Loucy (cell line): Measurements from ENCODE around the gene VAV2.

ENCODE experiments used
- H2AFZ ChIP-seq: fragments of 200-600 bp; sonication (generic); 2 replicates; pipeline ENCODE4 v1.6.0; 2016; ENCODE audit warnings: antibody characterized with exemption, mild to moderate bottlenecking, low read length, moderate library complexity
- H3F3A ChIP-seq: fragments of 200-600 bp; 2 replicates; pipeline ENCODE4 v1.6.0; 2016; ENCODE audit warnings: antibody characterized with exemption, low read depth, mild to moderate bottlenecking
- H3K27me3 ChIP-seq: fragments of 200-600 bp; sonication (generic); 2 replicates; pipeline ENCODE4 v1.6.1; 2014; ENCODE audit warnings: low read length, mild to moderate bottlenecking; ENCODE audit not compliant: insufficient read depth, poor library complexity, severe bottlenecking
- H3K36me3 ChIP-seq: fragments of 200-600 bp; sonication (generic); 2 replicates; pipeline ENCODE4 v1.6.1; 2016; ENCODE audit warnings: low read length; ENCODE audit not compliant: insufficient read depth
- H3K4me1 ChIP-seq: fragments of 200-600 bp; sonication (generic); 2 replicates; pipeline ENCODE4 v1.5.1; 2014; ENCODE audit warnings: low read length, mild to moderate bottlenecking; ENCODE audit not compliant: insufficient read depth, poor library complexity, severe bottlenecking
- H3K4me2 ChIP-seq: fragments of 200-600 bp; sonication (generic); 2 replicates; pipeline ENCODE4 v1.6.0; 2014; ENCODE audit warnings: antibody characterized with exemption, low read length, low read depth, mild to moderate bottlenecking; ENCODE audit not compliant: poor library complexity, severe bottlenecking
- H3K4me3 ChIP-seq: fragments of 200-600 bp; sonication (generic); 2 replicates; pipeline ENCODE4 v1.5.1; 2014; ENCODE audit warnings: low read length, mild to moderate bottlenecking, mixed read lengths; ENCODE audit not compliant: poor library complexity, severe bottlenecking
- H3K79me2 ChIP-seq: fragments of 200-600 bp; sonication (generic); 2 replicates; pipeline ENCODE4 v1.6.1; 2014; ENCODE audit warnings: low read length; ENCODE audit not compliant: insufficient read depth
- H3K9ac ChIP-seq: fragments of 200-600 bp; sonication (generic); 2 replicates; pipeline ENCODE4 v1.6.0; 2014; ENCODE audit warnings: mild to moderate bottlenecking, low read depth, low read length, moderate library complexity; ENCODE audit not compliant: poor library complexity, severe bottlenecking
- H3K9me2 ChIP-seq: fragments of 200-600 bp; sonication (generic); replicated peaks from 2 replicates; pipeline ENCODE4 v1.6.1; 2016; ENCODE audit warnings: low read depth, low read length, mixed read lengths
- H3K9me3 ChIP-seq: fragments of 200-600 bp; sonication (generic); 2 replicates; pipeline ENCODE4 v1.6.1; 2014; ENCODE audit warnings: mild to moderate bottlenecking, antibody characterized with exemption, low read length, low read depth; ENCODE audit not compliant: insufficient read depth
- H4K20me1 ChIP-seq: fragments of 200-600 bp; sonication (generic); 2 replicates; pipeline ENCODE4 v1.6.0; 2014; ENCODE audit warnings: antibody characterized with exemption, low read length, mild to moderate bottlenecking; ENCODE audit not compliant: insufficient read depth, poor library complexity, severe bottlenecking
- EZH2phosphoT487 ChIP-seq: fragments of 200-600 bp; IDR thresholded peaks from 2 replicates; pipeline ENCODE4 v1.6.1; 2018; ENCODE audit warnings: antibody characterized with exemption, mild to moderate bottlenecking, moderate library complexity, borderline replicate concordance
- TF ChIP-seq, protein P1 (sequence below): fragments of 200-600 bp; sonication (generic); conservative IDR thresholded peaks from 2 replicates; pipeline ENCODE4 v1.5.1; 2014; ENCODE audit warnings: mild to moderate bottlenecking, antibody characterized with exemption, low read length

The VAV2 gene

DNA sequence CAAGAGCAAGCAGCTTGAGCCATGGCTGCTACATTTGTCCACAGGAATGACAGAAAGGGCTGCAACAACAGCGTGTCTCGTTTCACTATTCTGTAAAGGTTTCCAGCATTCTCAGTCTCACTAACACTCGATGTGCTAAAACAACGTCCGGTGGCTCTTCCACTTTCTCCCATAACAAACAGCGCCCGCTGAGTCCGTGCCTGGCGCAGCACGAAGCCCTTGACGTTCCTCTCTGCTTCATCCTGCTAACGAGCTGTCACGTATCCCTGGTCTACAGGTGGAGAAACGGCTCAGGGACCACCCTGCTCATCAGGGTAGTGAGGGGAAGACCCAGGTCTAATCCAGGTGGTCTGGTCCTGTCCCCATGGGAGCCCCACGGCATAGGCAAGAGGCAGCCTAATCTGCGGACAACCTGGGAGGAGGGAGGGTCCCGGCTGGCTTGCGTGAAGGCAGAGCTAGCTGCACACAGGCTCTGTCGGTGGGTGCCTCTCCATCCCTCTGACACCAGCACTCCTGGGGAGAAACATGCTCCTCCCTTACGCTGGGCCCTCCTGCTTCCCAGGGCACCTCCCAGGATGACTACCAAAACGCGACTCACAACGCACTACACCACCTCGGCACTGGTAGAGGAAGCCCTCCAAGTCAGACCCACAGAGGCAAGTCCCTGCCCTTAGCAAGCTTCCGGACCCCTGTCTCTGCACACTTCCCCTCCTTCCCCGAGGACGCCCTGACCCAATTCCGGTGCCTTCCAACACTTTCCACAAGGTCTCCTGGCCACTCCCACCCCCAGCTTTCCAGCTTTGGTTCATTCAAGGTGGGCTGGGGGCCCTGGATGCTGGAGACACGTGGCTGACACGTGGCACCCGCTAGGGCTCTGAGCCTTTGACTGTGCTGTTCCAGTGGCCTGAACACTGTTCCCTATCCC, 43.3 kb downstream of the VAV2 start:
- H4K20me1 ChIP-seq, result no peaks in the 10 kb centered on the region
- no peaks in the 10 kb centered on the region for H3K4me1 ChIP-seq
- H3K4me3 ChIP-seq, result no peak overlapping the region
- H3K4me2 ChIP-seq, result no peak overlapping the region
- H3K36me3 ChIP-seq, result no peaks in the 10 kb centered on the region
- TF ChIP-seq, protein P1, sequence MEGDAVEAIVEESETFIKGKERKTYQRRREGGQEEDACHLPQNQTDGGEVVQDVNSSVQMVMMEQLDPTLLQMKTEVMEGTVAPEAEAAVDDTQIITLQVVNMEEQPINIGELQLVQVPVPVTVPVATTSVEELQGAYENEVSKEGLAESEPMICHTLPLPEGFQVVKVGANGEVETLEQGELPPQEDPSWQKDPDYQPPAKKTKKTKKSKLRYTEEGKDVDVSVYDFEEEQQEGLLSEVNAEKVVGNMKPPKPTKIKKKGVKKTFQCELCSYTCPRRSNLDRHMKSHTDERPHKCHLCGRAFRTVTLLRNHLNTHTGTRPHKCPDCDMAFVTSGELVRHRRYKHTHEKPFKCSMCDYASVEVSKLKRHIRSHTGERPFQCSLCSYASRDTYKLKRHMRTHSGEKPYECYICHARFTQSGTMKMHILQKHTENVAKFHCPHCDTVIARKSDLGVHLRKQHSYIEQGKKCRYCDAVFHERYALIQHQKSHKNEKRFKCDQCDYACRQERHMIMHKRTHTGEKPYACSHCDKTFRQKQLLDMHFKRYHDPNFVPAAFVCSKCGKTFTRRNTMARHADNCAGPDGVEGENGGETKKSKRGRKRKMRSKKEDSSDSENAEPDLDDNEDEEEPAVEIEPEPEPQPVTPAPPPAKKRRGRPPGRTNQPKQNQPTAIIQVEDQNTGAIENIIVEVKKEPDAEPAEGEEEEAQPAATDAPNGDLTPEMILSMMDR, result no peak
- TF ChIP-seq EZH2phosphoT487, result no peak
- no peaks in the 10 kb centered on the region for H3K27me3 ChIP-seq
- no peaks in the 10 kb centered on the region for H3F3A ChIP-seq
- no peak overlapping the region for H2AFZ ChIP-seq
- peaks cover 15% of the 10 kb centered on the region; the same call in 1 of the 2 replicates for H3K79me2 ChIP-seq
- no peak overlapping the region for H3K9ac ChIP-seq
- H3K9me3 ChIP-seq, result no peaks in the 10 kb centered on the region
- no peaks in the 10 kb centered on the region for H3K9me2 ChIP-seq

DNA sequence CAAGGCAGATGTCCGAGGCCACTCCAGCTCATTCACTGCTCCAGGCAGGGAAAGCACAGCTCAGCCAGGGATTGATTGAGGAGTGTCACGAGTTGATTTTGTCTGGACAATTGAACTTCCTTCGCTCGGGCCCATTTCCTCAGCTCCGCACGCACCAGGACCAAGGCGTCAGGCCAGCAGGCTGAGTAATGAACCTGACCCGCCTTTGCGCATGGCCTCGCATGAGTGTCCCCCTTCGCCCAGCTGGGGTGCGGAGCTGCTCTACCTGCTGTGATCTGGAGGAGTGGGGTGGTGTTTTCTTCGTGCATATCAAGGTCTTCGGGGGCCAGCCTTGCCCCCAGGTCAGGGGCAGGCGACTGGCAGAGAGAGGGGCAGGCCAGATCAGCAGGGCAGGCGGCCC, 44.0 kb downstream of the VAV2 start:
- no peaks in the 10 kb centered on the region for H4K20me1 ChIP-seq
- H2AFZ ChIP-seq, result no peak overlapping the region
- no peak overlapping the region for H3K4me2 ChIP-seq
- no peaks in the 10 kb centered on the region for H3F3A ChIP-seq
- no peaks in the 10 kb centered on the region for H3K9me3 ChIP-seq
- no peaks in the 10 kb centered on the region for H3K4me1 ChIP-seq
- no peaks in the 10 kb centered on the region for H3K27me3 ChIP-seq
- H3K79me2 ChIP-seq, result peaks cover 10% of the 10 kb centered on the region; the same call in 1 of the 2 replicates
- TF ChIP-seq, protein P1, result no peak
- no peak for TF ChIP-seq EZH2phosphoT487
- no peaks in the 10 kb centered on the region for H3K36me3 ChIP-seq
- H3K9ac ChIP-seq, result no peak overlapping the region
- no peak overlapping the region for H3K4me3 ChIP-seq
- H3K9me2 ChIP-seq, result no peaks in the 10 kb centered on the region

DNA sequence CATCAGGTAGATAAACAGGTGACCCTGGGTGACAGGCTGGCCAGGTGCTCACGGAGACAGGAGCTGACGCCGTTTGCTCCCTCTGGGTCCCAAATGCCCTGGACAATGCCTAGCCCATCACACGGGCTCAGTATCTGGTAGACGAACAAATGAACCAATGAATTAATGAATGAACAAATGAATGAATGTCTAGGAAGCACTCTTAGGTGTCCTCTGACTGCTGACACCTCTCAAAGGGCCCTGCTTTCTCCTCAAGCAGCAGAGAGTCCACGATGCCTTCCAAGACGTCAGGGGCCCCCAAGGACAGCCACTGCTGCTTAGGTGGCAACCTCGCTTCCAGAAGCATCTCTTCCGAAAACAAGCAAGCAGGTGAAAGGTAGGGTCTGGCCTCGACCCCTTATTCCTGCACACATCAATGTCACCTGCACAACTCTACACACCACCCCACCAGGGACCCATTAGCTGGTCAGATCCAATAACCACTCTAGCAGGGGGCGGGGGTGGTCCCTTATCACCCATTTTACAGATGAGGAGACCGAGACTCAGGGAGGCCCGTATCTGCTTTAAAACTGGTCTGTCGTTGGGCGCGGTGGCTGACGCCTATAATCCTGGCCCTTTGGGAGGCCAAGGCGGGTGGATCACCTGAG, 45.2 kb downstream of the VAV2 start:
- Histone ChIP-seq H3K4me3 (no peak overlapping the region), H3K4me2 (no peak overlapping the region), H3K9me3 (no peaks in the 10 kb centered on the region), H3K36me3 (no peaks in the 10 kb centered on the region), H3F3A (no peaks in the 10 kb centered on the region), H3K79me2 (peaks cover 7% of the 10 kb centered on the region; the same call in 1 of the 2 replicates), H2AFZ (no peak overlapping the region), H3K9me2 (no peaks in the 10 kb centered on the region), H3K9ac (no peak overlapping the region), H3K4me1 (no peaks in the 10 kb centered on the region), H4K20me1 (no peaks in the 10 kb centered on the region), H3K27me3 (no peaks in the 10 kb centered on the region)
- TF ChIP-seq, protein P1, result no peak
- TF ChIP-seq EZH2phosphoT487, result no peak
